Keratinocyte (primary cell): ENCODE results near the gene ERG.

Experiments used
- EZH2 ChIP-seq: IDR thresholded peaks from one replicate; pipeline ENCODE4 v1.6.1; 2012; ENCODE audit warnings: inconsistent platforms, mild to moderate bottlenecking, low read length, moderate library complexity
- TF ChIP-seq, protein P1 (sequence below), 3 experiments: IDR thresholded peaks in 1 of 3; conservative IDR thresholded peaks in 1 of 3; optimal IDR thresholded peaks in 1 of 3; 2 replicates in 2 of 3; 3 replicates in 1 of 3; pipeline versions ENCODE3 to v1.5.1; 2011; ENCODE audit warnings: low read length in 3 of 3, mild to moderate bottlenecking in 3 of 3, moderate library complexity in 2 of 3, control low read depth in 1 of 3, inconsistent platforms in 1 of 3; ENCODE audit not compliant: insufficient read depth in 2 of 3; ENCODE audit errors: extremely low read depth in 1 of 3

DNA sequence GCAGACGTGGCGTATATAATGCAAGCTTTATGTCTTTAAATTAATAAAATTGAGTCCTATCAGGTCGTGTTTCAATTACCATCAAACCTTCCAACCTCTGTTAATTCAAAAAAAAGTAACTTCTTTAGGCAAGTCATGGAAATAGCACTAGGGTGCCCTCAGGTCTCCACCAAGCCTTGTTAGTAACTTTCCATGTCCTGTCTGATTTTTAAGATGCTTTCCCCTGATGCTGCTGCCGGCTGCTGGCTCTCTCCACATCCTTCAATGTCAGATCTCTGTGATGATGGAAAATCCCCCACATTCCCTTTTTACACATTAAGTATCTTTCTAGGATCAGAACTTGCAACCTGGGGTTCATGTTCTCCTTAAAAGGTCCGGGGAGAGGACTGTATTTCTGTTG, 3.0 kb downstream of the ERG start:
- TF ChIP-seq, protein P1, sequence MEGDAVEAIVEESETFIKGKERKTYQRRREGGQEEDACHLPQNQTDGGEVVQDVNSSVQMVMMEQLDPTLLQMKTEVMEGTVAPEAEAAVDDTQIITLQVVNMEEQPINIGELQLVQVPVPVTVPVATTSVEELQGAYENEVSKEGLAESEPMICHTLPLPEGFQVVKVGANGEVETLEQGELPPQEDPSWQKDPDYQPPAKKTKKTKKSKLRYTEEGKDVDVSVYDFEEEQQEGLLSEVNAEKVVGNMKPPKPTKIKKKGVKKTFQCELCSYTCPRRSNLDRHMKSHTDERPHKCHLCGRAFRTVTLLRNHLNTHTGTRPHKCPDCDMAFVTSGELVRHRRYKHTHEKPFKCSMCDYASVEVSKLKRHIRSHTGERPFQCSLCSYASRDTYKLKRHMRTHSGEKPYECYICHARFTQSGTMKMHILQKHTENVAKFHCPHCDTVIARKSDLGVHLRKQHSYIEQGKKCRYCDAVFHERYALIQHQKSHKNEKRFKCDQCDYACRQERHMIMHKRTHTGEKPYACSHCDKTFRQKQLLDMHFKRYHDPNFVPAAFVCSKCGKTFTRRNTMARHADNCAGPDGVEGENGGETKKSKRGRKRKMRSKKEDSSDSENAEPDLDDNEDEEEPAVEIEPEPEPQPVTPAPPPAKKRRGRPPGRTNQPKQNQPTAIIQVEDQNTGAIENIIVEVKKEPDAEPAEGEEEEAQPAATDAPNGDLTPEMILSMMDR (optimal IDR thresholded peaks at IDR 0.05 in 1 of 3, IDR thresholded peaks at IDR 0.05 in 1 of 3, conservative IDR thresholded peaks at IDR 0.05 in 1 of 3; ENCODE audit: extremely low read depth in 1 of 3, insufficient read depth in 2 of 3, low read length in 3 of 3): no peak
- TF ChIP-seq EZH2: no peak
